ENCODE results near the gene EZH2. TPM values are rescaled to one million over a fixed set of nuclear protein-coding genes. Genes with fewer than 3 reads are reported as not detected.

EZH2 gene
- total and polyA plus RNA-seq, 12 donors, result 0.53 to 4.6 (median 1.4) TPM

DNA sequence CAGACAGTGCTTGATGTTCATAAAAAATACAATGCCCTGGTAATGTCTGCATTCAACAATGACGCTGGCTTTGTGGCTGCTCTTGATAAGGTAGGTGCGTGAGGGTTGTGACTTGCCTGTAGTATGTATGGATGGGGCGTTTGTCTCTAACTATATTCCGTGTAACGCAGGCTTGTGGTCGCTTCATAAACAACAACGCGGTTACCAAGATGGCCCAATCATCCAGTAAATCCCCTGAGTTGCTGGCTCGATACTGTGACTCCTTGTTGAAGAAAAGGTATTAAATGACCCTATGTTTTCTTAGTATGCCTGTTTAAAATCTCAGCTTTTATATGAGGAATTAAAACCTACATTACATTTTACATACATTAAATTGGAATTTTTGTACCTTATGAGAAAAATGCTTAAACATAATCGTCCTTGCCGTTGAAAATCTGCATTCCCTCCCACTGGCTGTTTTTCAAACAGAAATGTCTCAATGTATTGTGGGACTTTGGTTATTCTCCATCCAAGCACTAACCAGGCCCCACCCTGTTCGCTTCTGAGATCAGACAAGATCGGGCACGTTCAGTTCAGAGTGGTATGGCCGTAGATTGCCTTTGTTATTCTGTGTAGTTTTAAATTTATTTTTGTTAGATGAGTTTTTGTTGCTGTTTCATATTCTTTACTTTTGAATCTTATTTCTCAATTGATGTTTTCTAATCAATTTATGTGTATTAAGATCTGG, 100.1 kb downstream of the EZH2 start:
- H3K9me3 ChIP-seq, result no peaks in the 10 kb centered on the region
- H3K27ac ChIP-seq, result no peak overlapping the region
- H3K4me1 ChIP-seq, result peaks cover 0 to 6% (median 0%) of the 10 kb centered on the region in 9 donors
- 91 to 95% methylated on average over 15 of the region's 15 CpGs for WGBS, 2 donors
- H3K27me3 ChIP-seq, result no peaks in the 10 kb centered on the region
- intact Hi-C loops (cut with DNase I), result loop anchor here in 1 of 10 donors (10.0 kb wide), 1 partner anchor 209 kb away; no protein-coding TSS in a partner anchor
- TF ChIP-seq, protein P1, sequence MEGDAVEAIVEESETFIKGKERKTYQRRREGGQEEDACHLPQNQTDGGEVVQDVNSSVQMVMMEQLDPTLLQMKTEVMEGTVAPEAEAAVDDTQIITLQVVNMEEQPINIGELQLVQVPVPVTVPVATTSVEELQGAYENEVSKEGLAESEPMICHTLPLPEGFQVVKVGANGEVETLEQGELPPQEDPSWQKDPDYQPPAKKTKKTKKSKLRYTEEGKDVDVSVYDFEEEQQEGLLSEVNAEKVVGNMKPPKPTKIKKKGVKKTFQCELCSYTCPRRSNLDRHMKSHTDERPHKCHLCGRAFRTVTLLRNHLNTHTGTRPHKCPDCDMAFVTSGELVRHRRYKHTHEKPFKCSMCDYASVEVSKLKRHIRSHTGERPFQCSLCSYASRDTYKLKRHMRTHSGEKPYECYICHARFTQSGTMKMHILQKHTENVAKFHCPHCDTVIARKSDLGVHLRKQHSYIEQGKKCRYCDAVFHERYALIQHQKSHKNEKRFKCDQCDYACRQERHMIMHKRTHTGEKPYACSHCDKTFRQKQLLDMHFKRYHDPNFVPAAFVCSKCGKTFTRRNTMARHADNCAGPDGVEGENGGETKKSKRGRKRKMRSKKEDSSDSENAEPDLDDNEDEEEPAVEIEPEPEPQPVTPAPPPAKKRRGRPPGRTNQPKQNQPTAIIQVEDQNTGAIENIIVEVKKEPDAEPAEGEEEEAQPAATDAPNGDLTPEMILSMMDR (IDR thresholded peaks at IDR 0.05), result no peak
- H3K4me3 ChIP-seq, result no peak overlapping the region
- DNase-seq (no peak), ATAC-seq (no peak)
- H3K36me3 ChIP-seq, result peaks cover 0 to 100% (median 58%) of the 10 kb centered on the region in 9 donors

DNA sequence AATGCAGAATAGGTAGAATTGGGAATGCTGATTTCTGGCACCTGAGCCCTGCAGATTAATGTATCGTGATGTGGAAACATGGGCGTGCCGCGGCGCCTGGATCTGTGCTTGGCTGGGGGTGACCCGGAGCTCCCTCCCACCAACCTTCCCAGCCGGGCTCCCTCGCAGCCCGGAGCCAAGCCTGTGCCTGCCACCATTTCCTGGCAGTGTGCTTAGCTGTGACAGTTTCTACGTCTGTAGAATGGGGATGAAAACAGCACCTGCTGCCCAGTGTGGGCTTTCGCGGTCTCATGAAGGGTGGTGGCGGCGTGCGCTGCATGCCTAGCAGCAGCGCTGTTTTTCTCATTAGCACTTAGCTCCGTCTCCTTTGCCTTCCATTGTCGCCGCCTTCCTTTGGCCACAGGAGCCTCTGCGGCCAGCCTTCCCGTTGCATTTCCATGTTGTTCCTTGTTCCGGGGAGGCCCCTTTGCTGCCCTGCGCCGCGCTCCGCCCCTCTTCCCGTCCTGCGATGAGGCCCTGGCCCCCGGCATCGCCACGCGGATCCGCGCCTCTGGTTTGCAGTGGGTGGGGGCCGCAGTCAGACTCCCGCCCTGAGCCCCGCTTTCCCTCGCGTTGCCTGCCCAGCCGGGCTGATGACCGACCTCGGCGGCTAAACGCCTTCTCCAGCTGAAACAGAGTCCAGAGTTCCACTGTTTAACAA, 101.2 kb downstream of the EZH2 start:
- DNase-seq, result no peak
- Histone ChIP-seq H3K4me1 (peaks cover 0 to 6% (median 0%) of the 10 kb centered on the region in 9 donors), H3K27me3 (no peaks in the 10 kb centered on the region), H3K9me3 (no peaks in the 10 kb centered on the region), H3K4me3 (peak overlapping the region in 1 of 10 donors; percentile 20), H3K27ac (no peak overlapping the region), H3K36me3 (peaks cover 0 to 100% (median 54%) of the 10 kb centered on the region in 9 donors)
- intact Hi-C loops (cut with DNase I), result loop anchor here in 1 of 10 donors (10.0 kb wide), 1 partner anchor 208 kb away; no protein-coding TSS in a partner anchor
- ATAC-seq, result peak in 3 of 8 donors; percentile 18 to 44 (median 22)
- 85 to 87% methylated on average over 44 of the region's 44 CpGs for WGBS, 2 donors
- TF ChIP-seq, protein P1 (IDR thresholded peaks at IDR 0.05), result no peak

DNA sequence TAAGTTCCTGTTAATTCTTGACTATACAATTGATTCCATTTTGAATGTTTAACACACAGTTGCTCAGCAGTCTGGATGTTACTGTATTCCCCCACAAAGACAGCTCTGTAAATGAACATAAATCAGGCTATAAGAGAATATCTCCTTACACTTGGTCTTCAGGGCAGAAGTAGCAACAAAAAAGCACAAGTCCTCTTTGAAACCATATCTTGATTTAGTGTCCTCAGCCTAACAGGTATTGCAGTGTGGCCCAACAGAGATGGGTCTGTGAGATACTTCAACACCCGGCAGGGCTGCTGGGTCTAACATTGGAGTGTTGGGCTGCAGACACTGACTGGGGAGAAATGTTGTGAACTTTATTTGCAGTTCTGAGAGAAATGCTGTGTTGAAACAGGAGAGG, 109.6 kb downstream of the EZH2 start:
- intact Hi-C loops (cut with DNase I), result no loop called here
- Histone ChIP-seq H3K4me1 (peaks cover 0 to 10% (median 0%) of the 10 kb centered on the region in 9 donors), H3K9me3 (no peaks in the 10 kb centered on the region), H3K27me3 (no peaks in the 10 kb centered on the region), H3K27ac (no peak overlapping the region), H3K36me3 (peaks cover 0 to 99% (median 34%) of the 10 kb centered on the region in 9 donors), H3K4me3 (no peak overlapping the region)
- TF ChIP-seq, protein P1 (IDR thresholded peaks at IDR 0.05), result no peak
- ATAC-seq (no peak), DNase-seq (no peak)
- 90 to 95% methylated on average over 1 of the region's 1 CpG for WGBS, 2 donors

DNA sequence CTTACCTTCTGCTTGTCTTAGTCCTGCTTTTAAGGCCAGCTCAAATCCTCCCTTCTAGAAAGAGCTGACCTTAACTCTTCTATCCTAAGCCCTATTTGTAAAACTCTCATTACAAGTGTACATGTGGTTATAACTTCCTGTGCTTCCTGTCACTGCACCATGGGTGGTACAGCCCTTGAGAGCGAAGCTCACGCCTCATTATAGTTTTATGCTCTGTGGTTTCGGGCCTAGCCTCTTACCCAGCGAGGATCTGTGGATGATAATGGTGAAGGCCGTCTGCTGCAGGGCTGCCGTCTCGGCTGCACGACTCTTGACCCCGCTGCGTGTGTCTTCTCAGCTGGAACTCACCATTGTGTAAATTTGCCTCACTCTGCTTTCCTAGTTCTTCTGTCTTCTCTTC, 110.8 kb downstream of the EZH2 start:
- no peak for ATAC-seq
- peaks cover 0 to 98% (median 40%) of the 10 kb centered on the region in 9 donors for H3K36me3 ChIP-seq
- WGBS, 2 donors, result 82 to 90% methylated on average over 10 of the region's 10 CpGs
- H3K9me3 ChIP-seq, result no peaks in the 10 kb centered on the region
- DNase-seq, result no peak
- intact Hi-C loops (cut with DNase I), result no loop called here
- H3K4me3 ChIP-seq, result no peak overlapping the region
- TF ChIP-seq, protein P1 (IDR thresholded peaks at IDR 0.05), result no peak
- H3K27me3 ChIP-seq, result no peaks in the 10 kb centered on the region
- H3K4me1 ChIP-seq, result peaks cover 0 to 10% (median 0%) of the 10 kb centered on the region in 9 donors
- peak overlapping the region in 1 of 10 donors; percentile 48 for H3K27ac ChIP-seq
